Keratinocyte (primary cell): Measurements from ENCODE around the gene MAP3K6. TPM values are rescaled to one million over a fixed set of nuclear protein-coding genes. Genes with fewer than 3 reads are reported as not detected.

Experiments used
- DNase-seq: peaks from one replicate; pipeline ENCODE4 v3.0.0-alpha.2; 2011; ENCODE audit warnings: low read depth, missing footprints, low spot score
- FAIRE-seq: peaks from 2 replicates; lab custom pipeline; 2011; peaks lifted over from hg19 to GRCh38; lab: Jason Lieb, UNC
- H2AFZ ChIP-seq: 2 replicates; pipeline ENCODE4 v1.6.0; 2012; ENCODE audit warnings: low read length, control low read depth, inconsistent platforms; ENCODE audit not compliant: control insufficient read depth
- H3K27ac ChIP-seq: 2 replicates; pipeline ENCODE4 v1.5.1; 2011; ENCODE audit warnings: low read length; ENCODE audit not compliant: control insufficient read depth, insufficient read depth
- H3K27me3 ChIP-seq: 3 replicates; pipeline ENCODE4 v1.6.0; 2011; ENCODE audit warnings: low read length; ENCODE audit not compliant: control insufficient read depth, insufficient read depth; ENCODE audit errors: extremely low read depth
- H3K36me3 ChIP-seq, 2 experiments: 2 replicates in 1 of 2; 3 replicates in 1 of 2; pipeline ENCODE4 v1.5.1; 2011; ENCODE audit warnings: low read length in 2 of 2, mild to moderate bottlenecking in 1 of 2; ENCODE audit not compliant: control insufficient read depth in 2 of 2, insufficient read depth in 2 of 2; ENCODE audit errors: extremely low read depth in 1 of 2
- H3K4me1 ChIP-seq: 3 replicates; pipeline ENCODE4 v1.5.1; 2011; ENCODE audit warnings: low read length; ENCODE audit not compliant: control insufficient read depth, insufficient read depth; ENCODE audit errors: extremely low read depth
- H3K4me2 ChIP-seq: 3 replicates; pipeline ENCODE4 v1.6.0; 2011; ENCODE audit warnings: low read depth, low read length; ENCODE audit not compliant: control insufficient read depth, insufficient read depth; ENCODE audit errors: extremely low read depth
- H3K4me3 ChIP-seq, 3 experiments: fragments of 200-600 bp in 1 of 3; sonication (generic) in 1 of 3; 2 replicates in 2 of 3; 3 replicates in 1 of 3; pipeline ENCODE4 v1.5.1; 2011 to 2016; ENCODE audit warnings: low read length in 3 of 3, mild to moderate bottlenecking in 3 of 3, control low read depth in 2 of 3, inconsistent platforms in 1 of 3, low read depth in 1 of 3, mixed read lengths in 1 of 3, mixed run types in 1 of 3, moderate library complexity in 1 of 3; ENCODE audit not compliant: control insufficient read depth in 2 of 3, insufficient read depth in 2 of 3; ENCODE audit errors: extremely low read depth in 1 of 3
- H3K79me2 ChIP-seq: 2 replicates; pipeline ENCODE4 v1.6.0; 2012; ENCODE audit warnings: low read length; ENCODE audit not compliant: control insufficient read depth, insufficient read depth
- H3K9ac ChIP-seq: 3 replicates; pipeline ENCODE4 v1.6.0; 2011; ENCODE audit warnings: low read length; ENCODE audit not compliant: control insufficient read depth, insufficient read depth; ENCODE audit errors: extremely low read depth
- H3K9me1 ChIP-seq: 3 replicates; pipeline ENCODE4 v1.6.0; 2011; ENCODE audit warnings: low read length; ENCODE audit not compliant: control insufficient read depth, insufficient read depth; ENCODE audit errors: extremely low read depth
- H3K9me3 ChIP-seq: 2 replicates; pipeline ENCODE4 v1.5.1; 2012; ENCODE audit warnings: low read depth, low read length; ENCODE audit not compliant: control insufficient read depth
- H4K20me1 ChIP-seq: 3 replicates; pipeline ENCODE4 v1.6.0; 2011; ENCODE audit warnings: low read length; ENCODE audit not compliant: control insufficient read depth, insufficient read depth; ENCODE audit errors: extremely low read depth
- CTCF ChIP-seq, 3 experiments: IDR thresholded peaks in 1 of 3; conservative IDR thresholded peaks in 1 of 3; optimal IDR thresholded peaks in 1 of 3; 2 replicates in 2 of 3; 3 replicates in 1 of 3; pipeline versions ENCODE3 to v1.5.1; 2011; ENCODE audit warnings: low read length in 3 of 3, mild to moderate bottlenecking in 3 of 3, moderate library complexity in 2 of 3, control low read depth in 1 of 3, inconsistent platforms in 1 of 3; ENCODE audit not compliant: insufficient read depth in 2 of 3; ENCODE audit errors: extremely low read depth in 1 of 3
- EZH2 ChIP-seq: IDR thresholded peaks from one replicate; pipeline ENCODE4 v1.6.1; 2012; ENCODE audit warnings: inconsistent platforms, mild to moderate bottlenecking, low read length, moderate library complexity
- dilution Hi-C: fragments of 300-500 bp; cut with MboI; formaldehyde crosslinking; loops from one replicate; pipeline ENCODE4 v1.7.0; 2020; ENCODE audit warnings: low sequenced_read_pairs; ENCODE audit not compliant: extremely low pct_ligation_motif_present
- polyA plus RNA-seq, 5 experiments: library from polyadenylated mRNA; depleted of rRNA in 3 of 5; stranded (reverse) in 3 of 5; stranded (forward) in 1 of 5; unstranded in 1 of 5; fragments of >200 nt; gene quantifications; 1 replicate in 1 of 5; 2 replicates in 3 of 5; 3 replicates in 1 of 5; pipeline versions ENCODE4 v1.2.1 to v1.2.3, GENCODE V29; 2011 to 2012; ENCODE audit warnings: missing spikeins in 2 of 5, low read depth in 1 of 5, low replicate concordance in 1 of 5

Gene MAP3K6
- polyA plus RNA-seq, 1 donor (not counting 4 experiments of a cell fraction or from before 2014, with no cell fraction given), result 13.4 TPM

GRCh38 chr1:27348861-27349783 lies 17.6 kb downstream of the MAP3K6 start:
- dilution Hi-C loops, result no loop called here
- Histone ChIP-seq H3K9ac (peak overlapping the region; percentile 54), H3K9me3 (no peaks in the 10 kb centered on the region), H3K9me1 (no peaks in the 10 kb centered on the region), H3K4me1 (peaks cover 18% of the 10 kb centered on the region), H3K36me3 (peaks cover 11 to 15% of the 10 kb centered on the region in 2 experiments), H2AFZ (peak overlapping the region; percentile 30), H3K79me2 (peaks cover 3% of the 10 kb centered on the region), H4K20me1 (no peaks in the 10 kb centered on the region), H3K4me3 (peak overlapping the region in 2 of 3 experiments; percentile 49 to 52), H3K27me3 (no peaks in the 10 kb centered on the region), H3K4me2 (peak overlapping the region; percentile 77), H3K27ac (peak overlapping the region; percentile 54)
- FAIRE-seq, result no peak
- peak; percentile 46 for DNase-seq
- TF ChIP-seq CTCF (optimal IDR thresholded peaks at IDR 0.05 in 1 of 3, IDR thresholded peaks at IDR 0.05 in 1 of 3, conservative IDR thresholded peaks at IDR 0.05 in 1 of 3; ENCODE audit: extremely low read depth in 1 of 3, insufficient read depth in 2 of 3, low read length in 3 of 3) (peak in 1 of 3 experiments; percentile 4), EZH2 (no peak)

GRCh38 chr1:27346991-27347624 lies 19.7 kb downstream of the MAP3K6 start:
- DNase-seq (no peak), FAIRE-seq (no peak)
- no peak for TF ChIP-seq EZH2
- no peak for TF ChIP-seq CTCF (optimal IDR thresholded peaks at IDR 0.05 in 1 of 3, IDR thresholded peaks at IDR 0.05 in 1 of 3, conservative IDR thresholded peaks at IDR 0.05 in 1 of 3; ENCODE audit: extremely low read depth in 1 of 3, insufficient read depth in 2 of 3, low read length in 3 of 3)
- Histone ChIP-seq H3K9me3 (no peaks in the 10 kb centered on the region), H3K9me1 (no peaks in the 10 kb centered on the region), H3K27me3 (no peaks in the 10 kb centered on the region), H3K4me3 (no peak overlapping the region), H3K4me2 (peak overlapping the region; percentile 7), H3K79me2 (peaks cover 9% of the 10 kb centered on the region), H3K36me3 (peaks cover 11% of the 10 kb centered on the region in 2 experiments), H3K4me1 (peaks cover 33% of the 10 kb centered on the region), H3K9ac (no peak overlapping the region), H4K20me1 (no peaks in the 10 kb centered on the region), H3K27ac (no peak overlapping the region), H2AFZ (no peak overlapping the region)
- dilution Hi-C loops, result no loop called here
